ENCODE results near the gene FSTL1.
A peak's percentile ranks its signal among the peaks of the same experiment; 100 is the strongest.

FSTL1 gene

GRCh38 chr3:120417272-120417911, 33.4 kb downstream of the FSTL1 start:
- no peaks in the 10 kb centered on the region for H3K27me3 ChIP-seq (ENCODE audit: insufficient read depth, poor library complexity, severe bottlenecking)
- TF ChIP-seq GABPA (IDR thresholded peaks at IDR 0.05; ENCODE audit: low read depth) (no peak), REST (IDR thresholded peaks at IDR 0.05; ENCODE audit: insufficient replicate concordance, low read depth) (no peak), CTCF (IDR thresholded peaks at IDR 0.05; ENCODE audit: insufficient read depth, low read length) (peak; percentile 90), SPI1 (IDR thresholded peaks at IDR 0.05; ENCODE audit: borderline replicate concordance, low read depth) (peak; percentile 44; the same call in 1 of the 2 replicates), POLR2AphosphoS5 (IDR thresholded peaks at IDR 0.05; ENCODE audit: low read depth) (no peak)
- peak; percentile 78 to 94 for DNase-seq (ENCODE audit: low read depth in 1 of 2, low spot score in 1 of 2)
- H3K27ac ChIP-seq (replicated peaks), result peak overlapping the region; percentile 50
- H3K4me3 ChIP-seq (replicated peaks; ENCODE audit: insufficient read depth, low read length), result peak overlapping the region; percentile 42

DNA sequence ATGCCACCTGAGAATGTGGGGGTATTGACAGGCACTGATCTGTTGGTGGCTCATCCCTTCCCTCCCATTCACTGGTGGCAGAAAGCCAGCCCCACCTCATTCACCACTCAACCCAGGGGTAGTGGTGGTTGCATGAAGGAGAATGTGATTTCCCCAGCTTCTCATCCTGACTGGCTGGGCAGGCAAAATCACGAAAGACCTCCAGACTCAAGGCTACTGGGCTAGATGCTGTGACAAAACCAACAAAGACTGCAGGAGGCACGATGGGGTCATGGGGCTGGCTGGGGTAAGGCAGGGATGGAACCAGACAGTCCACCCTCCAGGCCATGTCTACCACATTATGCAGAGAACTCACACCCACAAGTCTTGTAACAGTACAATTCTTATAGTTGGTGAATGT, 33.9 kb downstream of the FSTL1 start:
- TF ChIP-seq POLR2AphosphoS5 (IDR thresholded peaks at IDR 0.05; ENCODE audit: low read depth), result no peak
- no peak for TF ChIP-seq SPI1 (IDR thresholded peaks at IDR 0.05; ENCODE audit: borderline replicate concordance, low read depth)
- no peak for TF ChIP-seq CTCF (IDR thresholded peaks at IDR 0.05; ENCODE audit: insufficient read depth, low read length)
- no peak for TF ChIP-seq REST (IDR thresholded peaks at IDR 0.05; ENCODE audit: insufficient replicate concordance, low read depth)
- TF ChIP-seq GABPA (IDR thresholded peaks at IDR 0.05; ENCODE audit: low read depth), result no peak
- Histone ChIP-seq H3K27ac (replicated peaks) (no peak overlapping the region), H3K4me3 (replicated peaks; ENCODE audit: insufficient read depth, low read length) (no peak overlapping the region), H3K27me3 (ENCODE audit: insufficient read depth, poor library complexity, severe bottlenecking) (no peaks in the 10 kb centered on the region)
- no peak for DNase-seq (ENCODE audit: low read depth in 1 of 2, low spot score in 1 of 2)

GRCh38 chr3:120415756-120416155, 35.0 kb downstream of the FSTL1 start:
- no peak for DNase-seq (ENCODE audit: low read depth in 1 of 2, low spot score in 1 of 2)
- Histone ChIP-seq H3K27ac (replicated peaks) (no peak overlapping the region), H3K4me3 (replicated peaks; ENCODE audit: insufficient read depth, low read length) (no peak overlapping the region), H3K27me3 (ENCODE audit: insufficient read depth, poor library complexity, severe bottlenecking) (no peaks in the 10 kb centered on the region)
- no peak for TF ChIP-seq SPI1 (IDR thresholded peaks at IDR 0.05; ENCODE audit: borderline replicate concordance, low read depth)
- TF ChIP-seq REST (IDR thresholded peaks at IDR 0.05; ENCODE audit: insufficient replicate concordance, low read depth), result no peak
- TF ChIP-seq CTCF (IDR thresholded peaks at IDR 0.05; ENCODE audit: insufficient read depth, low read length), result no peak
- no peak for TF ChIP-seq GABPA (IDR thresholded peaks at IDR 0.05; ENCODE audit: low read depth)
- TF ChIP-seq POLR2AphosphoS5 (IDR thresholded peaks at IDR 0.05; ENCODE audit: low read depth), result no peak
